ENCODE measurements around the gene SP3.

The SP3 gene

GRCh38 chr2:173942861-173943523, 22.2 kb downstream of the SP3 start:
- no peak for DNase-seq (ENCODE audit: low spot score)

- DNase-seq (ENCODE audit: low spot score): no peak
Measured at GRCh38 chr2:173941567-173941966, 23.6 kb downstream of the SP3 start.

GRCh38 chr2:173940208-173941020, 24.8 kb downstream of the SP3 start:
- no peak for DNase-seq (ENCODE audit: low spot score)

- DNase-seq (ENCODE audit: low spot score): no peak
Measured at GRCh38 chr2:173938700-173939384, 26.3 kb downstream of the SP3 start.

GRCh38 chr2:173935305-173935704, 29.9 kb downstream of the SP3 start:
- DNase-seq (ENCODE audit: low spot score): no peak

GRCh38 chr2:173934895-173935294, 30.3 kb downstream of the SP3 start:
- no peak for DNase-seq (ENCODE audit: low spot score)

GRCh38 chr2:173931751-173932150, 33.4 kb downstream of the SP3 start:
- no peak for DNase-seq (ENCODE audit: low spot score)

GRCh38 chr2:173929441-173929840, 35.7 kb downstream of the SP3 start:
- DNase-seq (ENCODE audit: low spot score): no peak

GRCh38 chr2:173926875-173927274, 38.3 kb downstream of the SP3 start:
- DNase-seq (ENCODE audit: low spot score): no peak

- no peak for DNase-seq (ENCODE audit: low spot score)
Measured at GRCh38 chr2:173924285-173924684, 40.9 kb downstream of the SP3 start.

- DNase-seq (ENCODE audit: low spot score): no peak
Measured at GRCh38 chr2:173922760-173923159, 42.4 kb downstream of the SP3 start.

GRCh38 chr2:173922068-173922467, 43.1 kb downstream of the SP3 start:
- no peak for DNase-seq (ENCODE audit: low spot score)

- no peak for DNase-seq (ENCODE audit: low spot score)
Measured at GRCh38 chr2:173914055-173914927, 50.9 kb downstream of the SP3 start.

GRCh38 chr2:173909846-173910245, 55.3 kb downstream of the SP3 start:
- no peak for DNase-seq (ENCODE audit: low spot score)

GRCh38 chr2:173906626-173907025, 58.5 kb downstream of the SP3 start:
- DNase-seq (ENCODE audit: low spot score): no peak

GRCh38 chr2:173903601-173904394, 61.4 kb downstream of the SP3 start:
- DNase-seq (ENCODE audit: low spot score): no peak

GRCh38 chr2:173898996-173899395, 66.2 kb downstream of the SP3 start:
- no peak for DNase-seq (ENCODE audit: low spot score)

- no peak for DNase-seq (ENCODE audit: low spot score)
Measured at GRCh38 chr2:173898178-173898668, 67.0 kb downstream of the SP3 start.

- no peak for DNase-seq (ENCODE audit: low spot score)
Measured at GRCh38 chr2:173896755-173897154, 68.4 kb downstream of the SP3 start.

GRCh38 chr2:173892341-173892740, 72.8 kb downstream of the SP3 start:
- no peak for DNase-seq (ENCODE audit: low spot score)
